Fibroblast of mammary gland (primary cell): ENCODE results near the gene DNAH9.

ENCODE experiments used
- DNase-seq: peaks from one replicate; pipeline ENCODE4 v3.0.0-alpha.2; 2010; ENCODE audit warnings: low read depth
- H3K4me3 ChIP-seq: 2 replicates; pipeline ENCODE4 v1.5.1; 2011; ENCODE audit warnings: low read depth, mild to moderate bottlenecking, low read length, moderate library complexity; ENCODE audit not compliant: control insufficient read depth
- CTCF ChIP-seq: conservative IDR thresholded peaks from 2 replicates; pipeline ENCODE4 v1.5.1; 2011; ENCODE audit warnings: low read depth, low read length, inconsistent platforms; ENCODE audit not compliant: control insufficient read depth, insufficient read depth

The DNAH9 gene, protein sequence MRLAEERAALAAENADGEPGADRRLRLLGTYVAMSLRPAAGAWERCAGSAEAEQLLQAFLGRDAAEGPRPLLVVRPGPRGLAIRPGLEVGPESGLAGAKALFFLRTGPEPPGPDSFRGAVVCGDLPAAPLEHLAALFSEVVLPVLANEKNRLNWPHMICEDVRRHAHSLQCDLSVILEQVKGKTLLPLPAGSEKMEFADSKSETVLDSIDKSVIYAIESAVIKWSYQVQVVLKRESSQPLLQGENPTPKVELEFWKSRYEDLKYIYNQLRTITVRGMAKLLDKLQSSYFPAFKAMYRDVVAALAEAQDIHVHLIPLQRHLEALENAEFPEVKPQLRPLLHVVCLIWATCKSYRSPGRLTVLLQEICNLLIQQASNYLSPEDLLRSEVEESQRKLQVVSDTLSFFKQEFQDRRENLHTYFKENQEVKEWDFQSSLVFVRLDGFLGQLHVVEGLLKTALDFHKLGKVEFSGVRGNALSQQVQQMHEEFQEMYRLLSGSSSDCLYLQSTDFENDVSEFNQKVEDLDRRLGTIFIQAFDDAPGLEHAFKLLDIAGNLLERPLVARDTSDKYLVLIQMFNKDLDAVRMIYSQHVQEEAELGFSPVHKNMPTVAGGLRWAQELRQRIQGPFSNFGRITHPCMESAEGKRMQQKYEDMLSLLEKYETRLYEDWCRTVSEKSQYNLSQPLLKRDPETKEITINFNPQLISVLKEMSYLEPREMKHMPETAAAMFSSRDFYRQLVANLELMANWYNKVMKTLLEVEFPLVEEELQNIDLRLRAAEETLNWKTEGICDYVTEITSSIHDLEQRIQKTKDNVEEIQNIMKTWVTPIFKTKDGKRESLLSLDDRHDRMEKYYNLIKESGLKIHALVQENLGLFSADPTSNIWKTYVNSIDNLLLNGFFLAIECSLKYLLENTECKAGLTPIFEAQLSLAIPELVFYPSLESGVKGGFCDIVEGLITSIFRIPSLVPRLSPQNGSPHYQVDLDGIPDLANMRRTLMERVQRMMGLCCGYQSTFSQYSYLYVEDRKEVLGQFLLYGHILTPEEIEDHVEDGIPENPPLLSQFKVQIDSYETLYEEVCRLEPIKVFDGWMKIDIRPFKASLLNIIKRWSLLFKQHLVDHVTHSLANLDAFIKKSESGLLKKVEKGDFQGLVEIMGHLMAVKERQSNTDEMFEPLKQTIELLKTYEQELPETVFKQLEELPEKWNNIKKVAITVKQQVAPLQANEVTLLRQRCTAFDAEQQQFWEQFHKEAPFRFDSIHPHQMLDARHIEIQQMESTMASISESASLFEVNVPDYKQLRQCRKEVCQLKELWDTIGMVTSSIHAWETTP (N-terminal part only)

DNA sequence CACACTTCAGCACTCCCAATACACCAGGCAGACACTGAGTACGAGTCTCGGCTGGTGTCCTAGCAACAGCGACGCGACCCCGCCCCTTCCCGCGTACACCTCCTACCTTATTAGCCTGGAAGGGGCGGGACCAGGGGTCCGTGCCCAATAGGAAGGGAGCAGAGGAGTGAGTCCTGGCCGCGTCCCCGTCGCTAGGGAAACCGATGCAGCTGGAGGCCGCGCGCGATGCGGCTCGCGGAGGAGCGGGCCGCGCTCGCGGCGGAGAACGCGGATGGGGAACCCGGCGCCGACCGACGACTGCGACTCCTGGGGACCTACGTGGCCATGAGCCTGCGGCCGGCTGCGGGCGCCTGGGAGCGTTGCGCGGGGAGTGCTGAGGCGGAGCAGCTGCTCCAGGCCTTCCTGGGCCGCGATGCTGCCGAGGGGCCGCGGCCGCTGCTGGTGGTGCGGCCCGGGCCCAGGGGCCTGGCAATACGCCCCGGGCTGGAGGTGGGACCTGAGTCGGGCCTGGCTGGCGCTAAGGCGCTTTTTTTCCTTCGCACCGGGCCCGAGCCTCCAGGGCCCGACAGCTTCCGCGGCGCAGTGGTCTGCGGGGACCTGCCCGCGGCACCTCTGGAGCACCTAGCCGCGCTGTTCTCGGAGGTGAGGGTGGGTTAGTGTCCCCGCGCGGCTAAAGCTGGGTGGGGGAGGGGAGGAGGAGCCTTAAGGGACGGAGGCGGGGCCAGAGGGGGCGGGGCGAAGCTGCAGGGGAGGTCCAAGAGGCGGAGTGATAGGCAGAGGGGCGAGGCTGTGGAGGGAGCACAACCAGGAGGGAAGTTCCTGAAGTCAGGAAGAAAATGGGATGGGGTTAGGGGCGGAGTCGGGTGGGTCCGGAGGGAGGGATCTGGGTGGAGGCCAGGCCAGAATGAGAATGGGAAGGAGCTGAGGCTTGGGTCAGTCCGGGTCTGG is at the start of gene DNAH9:
DNAH9 (plus strand) TSS at position 197 of the 948 bp plus-strand sequence; CDS start at position 226, 29 bp downstream.
- TF ChIP-seq CTCF: no peak
- DNase-seq: peak; percentile 60
- H3K4me3 ChIP-seq: peak within 1 kb of the TSS; percentile 13

DNA sequence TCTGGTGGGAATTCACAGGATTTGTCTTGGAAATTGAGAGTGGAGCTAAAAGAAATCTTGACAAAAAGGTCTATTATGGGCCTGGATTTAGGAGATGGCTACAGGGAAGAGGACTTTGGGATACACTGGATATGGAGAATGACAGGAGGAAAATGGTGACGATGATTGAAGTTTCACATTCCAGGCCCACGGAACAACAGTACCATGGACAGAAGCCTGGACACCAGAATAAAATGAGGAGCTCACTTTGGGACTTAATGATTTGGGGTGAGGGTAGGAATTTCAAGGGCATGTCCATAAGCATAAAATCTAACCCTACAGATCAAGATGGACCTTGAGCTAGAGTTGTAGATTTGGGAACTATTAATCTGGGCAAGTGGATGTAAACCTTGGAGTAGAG is 47.8 kb upstream of the DNAH9 start:
- DNase-seq: no peak
- H3K4me3 ChIP-seq: no peak overlapping the region
- TF ChIP-seq CTCF: no peak

- H3K4me3 ChIP-seq: no peak overlapping the region
- no peak for DNase-seq
- no peak for TF ChIP-seq CTCF
Measured at GRCh38 chr17:11551442-11551841, 46.8 kb upstream of the DNAH9 start.

DNA sequence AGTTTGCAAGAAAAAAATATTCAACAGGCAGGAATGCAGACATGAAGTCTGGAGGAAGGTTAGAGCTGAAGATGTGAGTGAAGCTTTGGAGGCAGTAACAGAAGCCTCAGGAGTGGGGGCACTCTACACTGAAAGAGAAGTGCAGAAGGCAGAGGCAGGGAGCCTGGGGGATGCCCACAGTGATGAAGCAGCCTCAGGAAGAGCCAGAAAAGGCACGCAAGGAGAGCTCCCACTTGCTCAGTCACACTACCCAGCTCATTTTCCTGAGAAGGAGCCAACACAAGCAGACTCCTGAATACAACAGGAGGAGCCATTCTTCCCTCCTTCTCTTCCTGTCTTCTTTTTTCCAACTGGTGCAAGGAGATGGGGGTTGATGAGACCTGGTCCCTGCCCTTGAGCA is 45.1 kb upstream of the DNAH9 start:
- TF ChIP-seq CTCF: no peak
- DNase-seq: no peak

GRCh38 chr17:11554042-11554441 is 44.2 kb upstream of the DNAH9 start:
- DNase-seq: no peak
- H3K4me3 ChIP-seq: no peak overlapping the region
- TF ChIP-seq CTCF: no peak

More for the DNA sequence above, 45.1 kb upstream of the DNAH9 start:
- no peak overlapping the region for H3K4me3 ChIP-seq

GRCh38 chr17:11554542-11554941 is 43.7 kb upstream of the DNAH9 start:
- no peak for TF ChIP-seq CTCF
- no peak overlapping the region for H3K4me3 ChIP-seq
- DNase-seq: no peak
